ENCODE results near the gene NRCAM.

GRCh38 chr7:108134486-108134885 lies 321.8 kb downstream of the NRCAM start:
- TF ChIP-seq CTCF (IDR thresholded peaks at IDR 0.05 in 2 of 3, conservative IDR thresholded peaks at IDR 0.05 in 1 of 3; ENCODE audit: control insufficient read depth in 2 of 3, extremely low read depth in 1 of 3, insufficient read depth in 1 of 3, low read depth in 3 of 3, low read length in 3 of 3) (no peak), JUNB (IDR thresholded peaks at IDR 0.05) (no peak), EZH2 (IDR thresholded peaks at IDR 0.05; ENCODE audit: borderline replicate concordance, control insufficient read depth, low read depth, low read length) (no peak), MEF2A (IDR thresholded peaks at IDR 0.05; ENCODE audit: insufficient read depth, low read depth, low read length) (no peak), RAD21 (IDR thresholded peaks at IDR 0.05; ENCODE audit: insufficient read depth, low read depth, low read length) (no peak), BACH1 (IDR thresholded peaks at IDR 0.05; ENCODE audit: borderline replicate concordance) (no peak), PML (IDR thresholded peaks at IDR 0.05; ENCODE audit: low read length) (no peak), CREM (IDR thresholded peaks at IDR 0.05; ENCODE audit: low read depth) (no peak), BHLHE40 (IDR thresholded peaks at IDR 0.05; ENCODE audit: borderline replicate concordance in 1 of 2, low read depth in 2 of 2, low read length in 1 of 2) (no peak), WRNIP1 (IDR thresholded peaks at IDR 0.05; ENCODE audit: borderline replicate concordance, low read depth, low read length) (no peak)
